Stomach (tissue), 4 donors: ENCODE results near the gene ZNF268.

Source experiments
- POLR2A ChIP-seq, 4 donors: fragments of 450-650 bp; IDR thresholded peaks; one replicate each; pipeline ENCODE4 v1.6.1; 2016; ENCODE audit warnings: antibody characterized with exemption in 4 of 4, control low read depth in 2 of 4, mild to moderate bottlenecking in 1 of 4, moderate library complexity in 1 of 4
- POLR2AphosphoS5 ChIP-seq, 3 donors: sonication (generic); formaldehyde crosslinking; IDR thresholded peaks; one replicate each; pipeline ENCODE4 v1.6.1; 2016; ENCODE audit warnings: antibody characterized with exemption in 3 of 3
- TF ChIP-seq, protein P1 (sequence below), 7 experiments: fragments of 450-650 bp in 4 of 7; fragments of 200-600 bp in 3 of 7; sonication (generic) in 3 of 7; IDR thresholded peaks; one replicate each; pipeline ENCODE4 v1.5.1; 2016 to 2019; ENCODE audit warnings: antibody characterized with exemption in 7 of 7, control low read depth in 2 of 7, mild to moderate bottlenecking in 1 of 7

DNA sequence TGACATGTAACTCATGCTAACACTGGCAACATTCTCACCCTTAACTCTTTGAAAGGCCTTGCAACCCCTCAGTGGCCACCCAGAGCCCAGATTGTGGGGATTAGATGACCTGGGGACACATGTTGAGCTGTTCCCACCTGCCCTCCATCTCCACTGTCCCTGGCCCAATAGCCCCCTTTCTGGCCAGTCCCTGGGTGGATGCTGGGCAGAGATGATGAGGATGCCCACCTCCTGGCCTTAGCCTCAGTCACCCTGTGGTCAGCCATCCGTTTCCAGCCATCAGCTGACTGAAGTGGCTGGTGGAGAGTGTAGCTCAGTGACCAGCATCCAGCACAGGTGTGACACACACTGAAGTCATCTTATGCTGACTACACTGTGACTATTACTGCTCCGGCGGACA lies 49.7 kb downstream of the ZNF268 start:
- TF ChIP-seq, protein P1, sequence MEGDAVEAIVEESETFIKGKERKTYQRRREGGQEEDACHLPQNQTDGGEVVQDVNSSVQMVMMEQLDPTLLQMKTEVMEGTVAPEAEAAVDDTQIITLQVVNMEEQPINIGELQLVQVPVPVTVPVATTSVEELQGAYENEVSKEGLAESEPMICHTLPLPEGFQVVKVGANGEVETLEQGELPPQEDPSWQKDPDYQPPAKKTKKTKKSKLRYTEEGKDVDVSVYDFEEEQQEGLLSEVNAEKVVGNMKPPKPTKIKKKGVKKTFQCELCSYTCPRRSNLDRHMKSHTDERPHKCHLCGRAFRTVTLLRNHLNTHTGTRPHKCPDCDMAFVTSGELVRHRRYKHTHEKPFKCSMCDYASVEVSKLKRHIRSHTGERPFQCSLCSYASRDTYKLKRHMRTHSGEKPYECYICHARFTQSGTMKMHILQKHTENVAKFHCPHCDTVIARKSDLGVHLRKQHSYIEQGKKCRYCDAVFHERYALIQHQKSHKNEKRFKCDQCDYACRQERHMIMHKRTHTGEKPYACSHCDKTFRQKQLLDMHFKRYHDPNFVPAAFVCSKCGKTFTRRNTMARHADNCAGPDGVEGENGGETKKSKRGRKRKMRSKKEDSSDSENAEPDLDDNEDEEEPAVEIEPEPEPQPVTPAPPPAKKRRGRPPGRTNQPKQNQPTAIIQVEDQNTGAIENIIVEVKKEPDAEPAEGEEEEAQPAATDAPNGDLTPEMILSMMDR (IDR thresholded peaks at IDR 0.05): no peak
- TF ChIP-seq POLR2A (IDR thresholded peaks at IDR 0.05) (no peak), POLR2AphosphoS5 (IDR thresholded peaks at IDR 0.05) (no peak)
